Panc1 (cell line): ENCODE measurements around the gene HELLS. TPM values are rescaled to one million over a fixed set of nuclear protein-coding genes. Genes with fewer than 3 reads are reported as not detected.

Source experiments
- ATAC-seq: fragments of 200-7000 bp; cut with Tn5 transposase; 2 replicates; pipeline ENCODE4 v1.9.1; 2020; ENCODE audit warnings: mild to moderate bottlenecking, moderate library complexity
- BruUV-seq: library from RNA; stranded (reverse); fragments of 400-500 nt; replicated peaks from 2 replicates; lab custom pipeline; 2021; lab: Mats Ljungman, UMichigan
- CTCF ChIA-PET: fragments of 300-600 bp; sonication (Branson Sonifier 250); formaldehyde crosslinking; loops from one replicate; lab custom pipeline; 2022; ENCODE audit warnings: antibody characterized with exemption; lab: Charles Lee
- POLR2A ChIA-PET: fragments of 300-600 bp; sonication (Branson Sonifier 250); formaldehyde crosslinking; loops from one replicate; lab custom pipeline; 2022; ENCODE audit warnings: antibody characterized with exemption; lab: Charles Lee
- DNase-seq: peaks from one replicate; pipeline ENCODE4 v3.0.0-alpha.2; 2010; ENCODE audit warnings: low read depth, low spot score
- H3K27ac ChIP-seq: 2 replicates; pipeline ENCODE4 v1.5.1; 2011; ENCODE audit warnings: mild to moderate bottlenecking, low read length, inconsistent platforms
- H3K27me3 ChIP-seq: fragments of 200-500 bp; sonication (Bioruptor generic); 2 replicates; pipeline ENCODE4 v1.6.0; 2014; ENCODE audit warnings: low read length, inconsistent platforms; ENCODE audit not compliant: control insufficient read depth, insufficient read depth
- H3K36me3 ChIP-seq: fragments of 200-500 bp; sonication (Bioruptor generic); 2 replicates; pipeline ENCODE4 v1.5.1; 2014; ENCODE audit warnings: inconsistent platforms, mild to moderate bottlenecking, low read length, moderate library complexity; ENCODE audit not compliant: control insufficient read depth, insufficient read depth
- H3K4me1 ChIP-seq: 2 replicates; pipeline ENCODE4 v1.5.1; 2011; ENCODE audit warnings: inconsistent platforms, mild to moderate bottlenecking, low read length, moderate library complexity; ENCODE audit not compliant: control insufficient read depth, insufficient read depth
- H3K4me3 ChIP-seq, 2 experiments: 2 replicates each; pipeline ENCODE4 v1.5.1; 2011 to 2012; ENCODE audit warnings: low read depth in 2 of 2, low read length in 2 of 2, mild to moderate bottlenecking in 2 of 2, inconsistent platforms in 1 of 2, moderate library complexity in 1 of 2
- H3K9me3 ChIP-seq: fragments of 200-500 bp; sonication (Bioruptor generic); 2 replicates; pipeline ENCODE4 v1.5.1; 2014; ENCODE audit warnings: low read depth, mild to moderate bottlenecking, inconsistent platforms, low read length, moderate library complexity; ENCODE audit not compliant: control insufficient read depth, insufficient read depth
- CTCF ChIP-seq: fragments of 450-650 bp; IDR thresholded peaks from 2 replicates; pipeline ENCODE4 v1.5.1; 2017; ENCODE audit warnings: mild to moderate bottlenecking
- POLR2AphosphoS5 ChIP-seq: IDR thresholded peaks from 2 replicates; pipeline ENCODE4 v1.6.1; 2012; ENCODE audit warnings: mild to moderate bottlenecking, low read depth, low read length, moderate library complexity
- REST ChIP-seq, 2 experiments: IDR thresholded peaks; 2 replicates each; pipeline ENCODE4 v1.6.1; 2011 to 2012; ENCODE audit warnings: low read depth in 2 of 2, control low read depth in 1 of 2, low read length in 1 of 2, mild to moderate bottlenecking in 1 of 2, moderate library complexity in 1 of 2; ENCODE audit not compliant: insufficient read depth in 1 of 2
- SIN3A ChIP-seq: IDR thresholded peaks from 2 replicates; pipeline ENCODE4 v1.6.1; 2012; ENCODE audit warnings: low read depth, mild to moderate bottlenecking, low read length, moderate library complexity, borderline replicate concordance; ENCODE audit not compliant: insufficient read depth
- TCF7L2 ChIP-seq: IDR thresholded peaks from 2 replicates; pipeline ENCODE4 v1.6.1; 2011; ENCODE audit warnings: mild to moderate bottlenecking, low read depth, low read length, inconsistent platforms
- in situ Hi-C: cut with HindIII; loops from 2 replicates; pipeline ENCODE4 v1.10.0; 2016; ENCODE audit warnings: low sequenced_read_pairs, low pct_unique_long_range_greater_than_20kb
- intact Hi-C: fragments of 100-400 bp; cut with micrococcal nuclease; formaldehyde crosslinking; loops from one replicate; pipeline ENCODE4 v1.10.0; 2022; ENCODE audit not compliant: unreplicated experiment
- total RNA-seq: library from RNA; stranded (reverse); gene quantifications from one replicate; pipeline ENCODE4 v1.2.1, GENCODE V29; 2021; ENCODE audit not compliant: unreplicated experiment

Gene HELLS
- total RNA-seq, 1 experiment from 2014 or later: 145 TPM

GRCh38 chr10:94623572-94623971, 78.0 kb downstream of the HELLS start:
- ChIA-PET CTCF (no interaction called here), POLR2A (no interaction called here)
- Histone ChIP-seq H3K4me1 (no peaks in the 10 kb centered on the region), H3K27ac (no peak overlapping the region), H3K4me3 (no peak overlapping the region), H3K27me3 (no peaks in the 10 kb centered on the region), H3K9me3 (no peaks in the 10 kb centered on the region), H3K36me3 (no peaks in the 10 kb centered on the region)
- TF ChIP-seq SIN3A: no peak
- no peak for TF ChIP-seq TCF7L2
- no peak for TF ChIP-seq CTCF
- no peak for TF ChIP-seq POLR2AphosphoS5
- no peak for TF ChIP-seq REST (IDR thresholded peaks at IDR 0.05; ENCODE audit: insufficient read depth in 1 of 2, low read depth in 2 of 2, low read length in 1 of 2)
- no TSS peak for BruUV-seq
- DNase-seq (no peak), ATAC-seq (no peak)
- in situ Hi-C loops: no loop called here
- intact Hi-C loops: no loop called here

- ChIA-PET CTCF (interaction anchor here (0.7 kb wide), 1 partner anchor 617 kb away, joined by 3 read pairs; no protein-coding TSS in a partner anchor), POLR2A (no interaction called here)
- H3K4me1 ChIP-seq: no peaks in the 10 kb centered on the region
- in situ Hi-C loops (no loop called here), intact Hi-C loops (loop anchor here (5.0 kb wide), 1 partner anchor 736 kb away; no protein-coding TSS in a partner anchor)
- H3K4me3 ChIP-seq: no peak overlapping the region
- no peak for DNase-seq
- H3K9me3 ChIP-seq: no peaks in the 10 kb centered on the region
- TF ChIP-seq REST (IDR thresholded peaks at IDR 0.05; ENCODE audit: insufficient read depth in 1 of 2, low read depth in 2 of 2, low read length in 1 of 2) (no peak), TCF7L2 (no peak), CTCF (no peak), POLR2AphosphoS5 (no peak), SIN3A (no peak)
- no peaks in the 10 kb centered on the region for H3K27me3 ChIP-seq
- BruUV-seq: no TSS peak
- no peak overlapping the region for H3K27ac ChIP-seq
- ATAC-seq: no peak
- no peaks in the 10 kb centered on the region for H3K36me3 ChIP-seq
These were observed 80.9 kb downstream of the HELLS start for GRCh38 chr10:94626476-94626875.
